Activated CD8-positive, alpha-beta memory T cell treated with anti-CD3 and anti-CD28 coated beads for 48 hours (primary cell): Measurements from ENCODE around the gene DOCK3.
"Not testable (repeated sequence)": the region's sequence is repeated elsewhere in the genome, so short reads cannot be mapped to it uniquely, and the experiment has no call there.

ENCODE experiments used
- DNase-seq, 3 experiments: peaks; one replicate each; pipeline ENCODE4 v3.0.0-alpha.2; 2020; ENCODE audit warnings: low read depth in 2 of 3, low spot score in 2 of 3

DOCK3 gene

GRCh38 chr3:51382076-51382745 is 707.5 kb downstream of the DOCK3 start:
- no peak for DNase-seq

GRCh38 chr3:51382947-51383578 is 708.3 kb downstream of the DOCK3 start:
- DNase-seq: no peak

- no peak for DNase-seq
Measured at GRCh38 chr3:51384055-51384725, 709.5 kb downstream of the DOCK3 start.

GRCh38 chr3:51384726-51385473 is 710.2 kb downstream of the DOCK3 start, which contains the start of gene MANF:
TSS of gene MANF (plus strand) at chr3:51385291. CDS start at chr3:51385343, 52 bp downstream.
- peak; percentile 76 to 95 (median 87) for DNase-seq

- no peak for DNase-seq
Measured at GRCh38 chr3:51385621-51386091, 710.9 kb downstream of the DOCK3 start.

GRCh38 chr3:51386159-51386851 is 711.6 kb downstream of the DOCK3 start:
- DNase-seq: no peak

GRCh38 chr3:51386852-51387229 is 712.1 kb downstream of the DOCK3 start:
- no peak for DNase-seq

GRCh38 chr3:51387281-51387680 is 712.6 kb downstream of the DOCK3 start:
- DNase-seq: not testable (repeated sequence)

- no peak for DNase-seq
Measured at GRCh38 chr3:51388286-51389029, 713.7 kb downstream of the DOCK3 start.

- no peak for DNase-seq
Measured at GRCh38 chr3:51389423-51390183, 714.9 kb downstream of the DOCK3 start.

GRCh38 chr3:51390246-51391074 is 715.7 kb downstream of the DOCK3 start:
- DNase-seq: no peak

- peak; percentile 92 to 96 (median 93) for DNase-seq
Measured at GRCh38 chr3:51391075-51391565, 716.4 kb downstream of the DOCK3 start, which contains the start of gene RBM15B. TSS of gene RBM15B (plus strand) at chr3:51391285. CDS start at chr3:51391400, 115 bp downstream.

- no peak for DNase-seq
Measured at GRCh38 chr3:51391566-51392354, 717.0 kb downstream of the DOCK3 start.

- DNase-seq: no peak
Measured at GRCh38 chr3:51392355-51393133, 717.8 kb downstream of the DOCK3 start.

GRCh38 chr3:51393134-51393495 is 718.4 kb downstream of the DOCK3 start:
- no peak for DNase-seq

- no peak for DNase-seq
Measured at GRCh38 chr3:51393564-51393963, 718.8 kb downstream of the DOCK3 start.

- no peak for DNase-seq
Measured at GRCh38 chr3:51394541-51394940, 719.8 kb downstream of the DOCK3 start.
